Measurements from ENCODE around the gene EML3. TPM values are rescaled to one million over a fixed set of nuclear protein-coding genes. Genes with fewer than 3 reads are reported as not detected.

Gene EML3
- total and polyA plus RNA-seq, 2 of the 13 experiments (the other 11 are each of a cell fraction or from before 2014, with no cell fraction given): 10.6 to 12.3 TPM

DNA sequence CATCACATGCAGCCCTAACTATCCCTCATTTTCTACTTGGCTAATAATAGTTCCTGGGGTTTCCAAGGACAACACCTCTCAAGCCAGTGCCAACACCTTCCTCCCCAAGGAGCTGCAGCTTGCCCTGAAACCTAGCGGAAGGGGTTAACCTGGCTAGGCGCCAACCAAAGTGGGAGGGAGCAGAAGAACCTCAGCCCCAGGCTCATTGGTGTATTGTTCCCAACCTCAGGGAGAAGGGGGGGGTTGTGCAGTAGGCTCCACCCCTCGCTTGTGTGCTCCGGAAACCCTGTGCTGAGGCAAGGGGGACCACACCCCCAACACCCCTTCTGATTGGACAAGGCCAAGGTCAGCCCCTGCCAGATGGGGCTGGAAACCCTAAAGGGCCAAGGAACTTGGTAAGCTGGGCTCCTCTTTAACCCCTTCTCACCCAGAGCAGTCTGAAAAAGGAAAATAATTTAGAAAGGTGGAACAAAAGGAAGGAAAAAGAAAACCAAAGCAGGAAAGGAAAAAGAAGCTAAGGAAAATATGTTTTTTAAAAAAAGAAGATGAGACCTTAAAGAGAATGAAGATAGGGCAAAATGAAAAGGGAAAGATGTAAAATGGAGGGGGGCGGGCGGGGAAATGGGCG, 13.4 kb downstream of the EML3 start (continued):
- TF ChIP-seq, protein P1, sequence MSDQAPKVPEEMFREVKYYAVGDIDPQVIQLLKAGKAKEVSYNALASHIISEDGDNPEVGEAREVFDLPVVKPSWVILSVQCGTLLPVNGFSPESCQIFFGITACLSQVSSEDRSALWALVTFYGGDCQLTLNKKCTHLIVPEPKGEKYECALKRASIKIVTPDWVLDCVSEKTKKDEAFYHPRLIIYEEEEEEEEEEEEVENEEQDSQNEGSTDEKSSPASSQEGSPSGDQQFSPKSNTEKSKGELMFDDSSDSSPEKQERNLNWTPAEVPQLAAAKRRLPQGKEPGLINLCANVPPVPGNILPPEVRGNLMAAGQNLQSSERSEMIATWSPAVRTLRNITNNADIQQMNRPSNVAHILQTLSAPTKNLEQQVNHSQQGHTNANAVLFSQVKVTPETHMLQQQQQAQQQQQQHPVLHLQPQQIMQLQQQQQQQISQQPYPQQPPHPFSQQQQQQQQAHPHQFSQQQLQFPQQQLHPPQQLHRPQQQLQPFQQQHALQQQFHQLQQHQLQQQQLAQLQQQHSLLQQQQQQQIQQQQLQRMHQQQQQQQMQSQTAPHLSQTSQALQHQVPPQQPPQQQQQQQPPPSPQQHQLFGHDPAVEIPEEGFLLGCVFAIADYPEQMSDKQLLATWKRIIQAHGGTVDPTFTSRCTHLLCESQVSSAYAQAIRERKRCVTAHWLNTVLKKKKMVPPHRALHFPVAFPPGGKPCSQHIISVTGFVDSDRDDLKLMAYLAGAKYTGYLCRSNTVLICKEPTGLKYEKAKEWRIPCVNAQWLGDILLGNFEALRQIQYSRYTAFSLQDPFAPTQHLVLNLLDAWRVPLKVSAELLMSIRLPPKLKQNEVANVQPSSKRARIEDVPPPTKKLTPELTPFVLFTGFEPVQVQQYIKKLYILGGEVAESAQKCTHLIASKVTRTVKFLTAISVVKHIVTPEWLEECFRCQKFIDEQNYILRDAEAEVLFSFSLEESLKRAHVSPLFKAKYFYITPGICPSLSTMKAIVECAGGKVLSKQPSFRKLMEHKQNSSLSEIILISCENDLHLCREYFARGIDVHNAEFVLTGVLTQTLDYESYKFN (CRISPR knock-in tag; conservative IDR thresholded peaks at IDR 0.05): peak; percentile 78
- TF ChIP-seq SIN3B (IDR thresholded peaks at IDR 0.05; ENCODE audit: low read length) (no peak), ZNF747 (CRISPR knock-in tag; IDR thresholded peaks at IDR 0.05; ENCODE audit: borderline replicate concordance) (no peak), POGZ (CRISPR knock-in tag; IDR thresholded peaks at IDR 0.05) (peak; percentile 42; the same call in 1 of the 2 replicates), RBFOX2 (IDR thresholded peaks at IDR 0.05; ENCODE audit: low read depth, low read length) (0 out of 2 replicates have a peak, but pooled peaks have one; percentile 9), SP4 (CRISPR knock-in tag; IDR thresholded peaks at IDR 0.05) (peak; percentile 66; the same call in 1 of the 2 replicates), XBP1 (CRISPR knock-in tag; IDR thresholded peaks at IDR 0.05) (no peak), ZNF7 (CRISPR knock-in tag; IDR thresholded peaks at IDR 0.05) (no peak), GLI4 (CRISPR knock-in tag; IDR thresholded peaks at IDR 0.05; ENCODE audit: borderline replicate concordance) (no peak), ZNF496 (CRISPR knock-in tag; IDR thresholded peaks at IDR 0.05; ENCODE audit: insufficient replicate concordance) (no peak), KLF6 (CRISPR knock-in tag; IDR thresholded peaks at IDR 0.05) (0 out of 2 replicates have a peak, but pooled peaks have one; percentile 43), SRF (IDR thresholded peaks at IDR 0.05; ENCODE audit: low read depth, low read length) (no peak), CBX2 (IDR thresholded peaks at IDR 0.05; ENCODE audit: low read depth, low read length) (no peak), CBX2 (CRISPR knock-in tag; IDR thresholded peaks at IDR 0.05; ENCODE audit: low read depth) (no peak), ZFP37 (CRISPR knock-in tag; IDR thresholded peaks at IDR 0.05; ENCODE audit: borderline replicate concordance) (0 out of 2 replicates have a peak, but pooled peaks have one; percentile 34)
- TF ChIP-seq, protein P2, sequence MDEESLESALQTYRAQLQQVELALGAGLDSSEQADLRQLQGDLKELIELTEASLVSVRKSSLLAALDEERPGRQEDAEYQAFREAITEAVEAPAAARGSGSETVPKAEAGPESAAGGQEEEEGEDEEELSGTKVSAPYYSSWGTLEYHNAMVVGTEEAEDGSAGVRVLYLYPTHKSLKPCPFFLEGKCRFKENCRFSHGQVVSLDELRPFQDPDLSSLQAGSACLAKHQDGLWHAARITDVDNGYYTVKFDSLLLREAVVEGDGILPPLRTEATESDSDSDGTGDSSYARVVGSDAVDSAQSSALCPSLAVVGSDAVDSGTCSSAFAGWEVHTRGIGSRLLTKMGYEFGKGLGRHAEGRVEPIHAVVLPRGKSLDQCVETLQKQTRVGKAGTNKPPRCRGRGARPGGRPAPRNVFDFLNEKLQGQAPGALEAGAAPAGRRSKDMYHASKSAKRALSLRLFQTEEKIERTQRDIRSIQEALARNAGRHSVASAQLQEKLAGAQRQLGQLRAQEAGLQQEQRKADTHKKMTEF (CRISPR knock-in tag; IDR thresholded peaks at IDR 0.05): peak; percentile 56; the same call in 1 of the 2 replicates
- TF ChIP-seq, protein P3, sequence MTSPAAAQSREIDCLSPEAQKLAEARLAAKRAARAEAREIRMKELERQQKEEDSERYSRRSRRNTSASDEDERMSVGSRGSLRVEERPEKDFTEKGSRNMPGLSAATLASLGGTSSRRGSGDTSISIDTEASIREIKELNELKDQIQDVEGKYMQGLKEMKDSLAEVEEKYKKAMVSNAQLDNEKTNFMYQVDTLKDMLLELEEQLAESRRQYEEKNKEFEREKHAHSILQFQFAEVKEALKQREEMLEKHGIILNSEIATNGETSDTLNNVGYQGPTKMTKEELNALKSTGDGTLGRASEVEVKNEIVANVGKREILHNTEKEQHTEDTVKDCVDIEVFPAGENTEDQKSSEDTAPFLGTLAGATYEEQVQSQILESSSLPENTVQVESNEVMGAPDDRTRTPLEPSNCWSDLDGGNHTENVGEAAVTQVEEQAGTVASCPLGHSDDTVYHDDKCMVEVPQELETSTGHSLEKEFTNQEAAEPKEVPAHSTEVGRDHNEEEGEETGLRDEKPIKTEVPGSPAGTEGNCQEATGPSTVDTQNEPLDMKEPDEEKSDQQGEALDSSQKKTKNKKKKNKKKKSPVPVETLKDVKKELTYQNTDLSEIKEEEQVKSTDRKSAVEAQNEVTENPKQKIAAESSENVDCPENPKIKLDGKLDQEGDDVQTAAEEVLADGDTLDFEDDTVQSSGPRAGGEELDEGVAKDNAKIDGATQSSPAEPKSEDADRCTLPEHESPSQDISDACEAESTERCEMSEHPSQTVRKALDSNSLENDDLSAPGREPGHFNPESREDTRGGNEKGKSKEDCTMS (CRISPR knock-in tag; conservative IDR thresholded peaks at IDR 0.05): no peak
- TF ChIP-seq, protein P4, sequence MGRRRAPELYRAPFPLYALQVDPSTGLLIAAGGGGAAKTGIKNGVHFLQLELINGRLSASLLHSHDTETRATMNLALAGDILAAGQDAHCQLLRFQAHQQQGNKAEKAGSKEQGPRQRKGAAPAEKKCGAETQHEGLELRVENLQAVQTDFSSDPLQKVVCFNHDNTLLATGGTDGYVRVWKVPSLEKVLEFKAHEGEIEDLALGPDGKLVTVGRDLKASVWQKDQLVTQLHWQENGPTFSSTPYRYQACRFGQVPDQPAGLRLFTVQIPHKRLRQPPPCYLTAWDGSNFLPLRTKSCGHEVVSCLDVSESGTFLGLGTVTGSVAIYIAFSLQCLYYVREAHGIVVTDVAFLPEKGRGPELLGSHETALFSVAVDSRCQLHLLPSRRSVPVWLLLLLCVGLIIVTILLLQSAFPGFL (CRISPR knock-in tag; IDR thresholded peaks at IDR 0.05): no peak
- TF ChIP-seq, protein P5, sequence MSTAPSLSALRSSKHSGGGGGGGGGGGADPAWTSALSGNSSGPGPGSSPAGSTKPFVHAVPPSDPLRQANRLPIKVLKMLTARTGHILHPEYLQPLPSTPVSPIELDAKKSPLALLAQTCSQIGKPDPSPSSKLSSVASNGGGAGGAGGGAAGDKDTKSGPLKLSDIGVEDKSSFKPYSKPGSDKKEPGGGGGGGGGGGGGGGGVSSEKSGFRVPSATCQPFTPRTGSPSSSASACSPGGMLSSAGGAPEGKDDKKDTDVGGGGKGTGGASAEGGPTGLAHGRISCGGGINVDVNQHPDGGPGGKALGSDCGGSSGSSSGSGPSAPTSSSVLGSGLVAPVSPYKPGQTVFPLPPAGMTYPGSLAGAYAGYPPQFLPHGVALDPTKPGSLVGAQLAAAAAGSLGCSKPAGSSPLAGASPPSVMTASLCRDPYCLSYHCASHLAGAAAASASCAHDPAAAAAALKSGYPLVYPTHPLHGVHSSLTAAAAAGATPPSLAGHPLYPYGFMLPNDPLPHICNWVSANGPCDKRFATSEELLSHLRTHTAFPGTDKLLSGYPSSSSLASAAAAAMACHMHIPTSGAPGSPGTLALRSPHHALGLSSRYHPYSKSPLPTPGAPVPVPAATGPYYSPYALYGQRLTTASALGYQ (CRISPR knock-in tag; IDR thresholded peaks at IDR 0.05): peak; percentile 32; the same call in 1 of the 2 replicates

Data from HepG2 (cell line).